Activated naive CD4-positive, alpha-beta T cell treated with anti-CD3 and anti-CD28 coated beads, Interleukin-2, amount 50 U/mL, for 24 hours (primary cell): ENCODE data around the gene GPC6.

Experiments used
- H3K27ac Mint-ChIP-seq: one replicate; pipeline ENCODE4 v1.8.0; 2021; ENCODE audit warnings: mild to moderate bottlenecking, mixed read lengths
- H3K27me3 Mint-ChIP-seq: one replicate; pipeline ENCODE4 v1.8.0; 2021; ENCODE audit warnings: mixed read lengths
- H3K36me3 Mint-ChIP-seq: one replicate; pipeline ENCODE4 v1.8.0; 2021; ENCODE audit warnings: mixed read lengths
- H3K4me1 Mint-ChIP-seq: one replicate; pipeline ENCODE4 v1.8.0; 2021; ENCODE audit warnings: mixed read lengths
- H3K4me3 Mint-ChIP-seq: one replicate; pipeline ENCODE4 v1.8.0; 2021; ENCODE audit warnings: mild to moderate bottlenecking, mixed read lengths
- H3K9me3 Mint-ChIP-seq: one replicate; pipeline ENCODE4 v1.8.0; 2021; ENCODE audit warnings: mixed read lengths

The GPC6 gene

GRCh38 chr13:94346261-94347019 is 1119.8 kb downstream of the GPC6 start:
- Mint-ChIP-seq H3K4me3 (no peak overlapping the region), H3K36me3 (no peaks in the 10 kb centered on the region), H3K4me1 (peaks cover 31% of the 10 kb centered on the region), H3K27ac (peak overlapping the region; percentile 82), H3K9me3 (no peaks in the 10 kb centered on the region), H3K27me3 (no peaks in the 10 kb centered on the region)

GRCh38 chr13:94351292-94351990 is 1124.8 kb downstream of the GPC6 start:
- H3K27ac Mint-ChIP-seq, result peak overlapping the region; percentile 76
- peak overlapping the region; percentile 20 for H3K4me3 Mint-ChIP-seq
- H3K9me3 Mint-ChIP-seq, result no peaks in the 10 kb centered on the region
- no peaks in the 10 kb centered on the region for H3K27me3 Mint-ChIP-seq
- peaks cover 32% of the 10 kb centered on the region for H3K4me1 Mint-ChIP-seq
- H3K36me3 Mint-ChIP-seq, result no peaks in the 10 kb centered on the region

GRCh38 chr13:94352057-94352456 is 1125.5 kb downstream of the GPC6 start:
- Mint-ChIP-seq H3K36me3 (no peaks in the 10 kb centered on the region), H3K9me3 (no peaks in the 10 kb centered on the region), H3K4me1 (peaks cover 25% of the 10 kb centered on the region), H3K4me3 (no peak overlapping the region), H3K27me3 (no peaks in the 10 kb centered on the region), H3K27ac (peak overlapping the region; percentile 42)

- Mint-ChIP-seq H3K27me3 (no peaks in the 10 kb centered on the region), H3K9me3 (no peaks in the 10 kb centered on the region), H3K36me3 (no peaks in the 10 kb centered on the region), H3K4me1 (peaks cover 22% of the 10 kb centered on the region), H3K27ac (no peak overlapping the region), H3K4me3 (no peak overlapping the region)
Observed at GRCh38 chr13:94353167-94353710, 1126.6 kb downstream of the GPC6 start.

GRCh38 chr13:94359875-94360274 is 1133.3 kb downstream of the GPC6 start:
- Mint-ChIP-seq H3K4me1 (peaks cover 12% of the 10 kb centered on the region), H3K36me3 (no peaks in the 10 kb centered on the region), H3K4me3 (no peak overlapping the region), H3K9me3 (no peaks in the 10 kb centered on the region), H3K27ac (no peak overlapping the region), H3K27me3 (no peaks in the 10 kb centered on the region)

- no peaks in the 10 kb centered on the region for H3K36me3 Mint-ChIP-seq
- H3K4me1 Mint-ChIP-seq, result peaks cover 12% of the 10 kb centered on the region
- no peaks in the 10 kb centered on the region for H3K9me3 Mint-ChIP-seq
- H3K27me3 Mint-ChIP-seq, result no peaks in the 10 kb centered on the region
- H3K27ac Mint-ChIP-seq, result peak overlapping the region; percentile 63
- H3K4me3 Mint-ChIP-seq, result no peak overlapping the region
Observed at GRCh38 chr13:94362411-94362909, 1135.9 kb downstream of the GPC6 start.

- Mint-ChIP-seq H3K27me3 (peaks cover 3% of the 10 kb centered on the region), H3K36me3 (no peaks in the 10 kb centered on the region), H3K4me3 (no peak overlapping the region), H3K9me3 (no peaks in the 10 kb centered on the region), H3K4me1 (peaks cover 9% of the 10 kb centered on the region), H3K27ac (no peak overlapping the region)
Observed at GRCh38 chr13:94366677-94367076, 1140.1 kb downstream of the GPC6 start.

GRCh38 chr13:94369972-94370436 is 1143.4 kb downstream of the GPC6 start:
- Mint-ChIP-seq H3K36me3 (no peaks in the 10 kb centered on the region), H3K27ac (no peak overlapping the region), H3K9me3 (no peaks in the 10 kb centered on the region), H3K27me3 (peaks cover 3% of the 10 kb centered on the region), H3K4me1 (no peaks in the 10 kb centered on the region), H3K4me3 (no peak overlapping the region)

- H3K4me1 Mint-ChIP-seq, result no peaks in the 10 kb centered on the region
- H3K27ac Mint-ChIP-seq, result no peak overlapping the region
- H3K9me3 Mint-ChIP-seq, result no peaks in the 10 kb centered on the region
- H3K27me3 Mint-ChIP-seq, result peaks cover 3% of the 10 kb centered on the region
- no peaks in the 10 kb centered on the region for H3K36me3 Mint-ChIP-seq
- H3K4me3 Mint-ChIP-seq, result no peak overlapping the region
Observed at GRCh38 chr13:94371855-94372254, 1145.2 kb downstream of the GPC6 start.

GRCh38 chr13:94382517-94382916 is 1155.9 kb downstream of the GPC6 start:
- H3K36me3 Mint-ChIP-seq, result no peaks in the 10 kb centered on the region
- H3K4me1 Mint-ChIP-seq, result peaks cover 10% of the 10 kb centered on the region
- peaks cover 1% of the 10 kb centered on the region for H3K27me3 Mint-ChIP-seq
- H3K27ac Mint-ChIP-seq, result no peak overlapping the region
- no peak overlapping the region for H3K4me3 Mint-ChIP-seq
- no peaks in the 10 kb centered on the region for H3K9me3 Mint-ChIP-seq

- no peaks in the 10 kb centered on the region for H3K36me3 Mint-ChIP-seq
- H3K4me1 Mint-ChIP-seq, result peaks cover 10% of the 10 kb centered on the region
- peaks cover 1% of the 10 kb centered on the region for H3K27me3 Mint-ChIP-seq
- H3K9me3 Mint-ChIP-seq, result no peaks in the 10 kb centered on the region
- no peak overlapping the region for H3K4me3 Mint-ChIP-seq
- H3K27ac Mint-ChIP-seq, result no peak overlapping the region
Observed at GRCh38 chr13:94382960-94383359, 1156.4 kb downstream of the GPC6 start.

GRCh38 chr13:94384231-94384905 is 1157.8 kb downstream of the GPC6 start:
- peaks cover 10% of the 10 kb centered on the region for H3K4me1 Mint-ChIP-seq
- no peak overlapping the region for H3K27ac Mint-ChIP-seq
- H3K36me3 Mint-ChIP-seq, result no peaks in the 10 kb centered on the region
- no peaks in the 10 kb centered on the region for H3K9me3 Mint-ChIP-seq
- H3K27me3 Mint-ChIP-seq, result peaks cover 1% of the 10 kb centered on the region
- H3K4me3 Mint-ChIP-seq, result no peak overlapping the region

- no peak overlapping the region for H3K27ac Mint-ChIP-seq
- no peaks in the 10 kb centered on the region for H3K9me3 Mint-ChIP-seq
- H3K4me1 Mint-ChIP-seq, result peaks cover 10% of the 10 kb centered on the region
- H3K4me3 Mint-ChIP-seq, result no peak overlapping the region
- no peaks in the 10 kb centered on the region for H3K36me3 Mint-ChIP-seq
- no peaks in the 10 kb centered on the region for H3K27me3 Mint-ChIP-seq
Observed at GRCh38 chr13:94387047-94387446, 1160.4 kb downstream of the GPC6 start.

- H3K27ac Mint-ChIP-seq, result no peak overlapping the region
- no peaks in the 10 kb centered on the region for H3K36me3 Mint-ChIP-seq
- peaks cover 10% of the 10 kb centered on the region for H3K4me1 Mint-ChIP-seq
- no peaks in the 10 kb centered on the region for H3K9me3 Mint-ChIP-seq
- H3K27me3 Mint-ChIP-seq, result no peaks in the 10 kb centered on the region
- no peak overlapping the region for H3K4me3 Mint-ChIP-seq
Observed at GRCh38 chr13:94389604-94390351, 1163.2 kb downstream of the GPC6 start.

GRCh38 chr13:94390881-94391280 is 1164.3 kb downstream of the GPC6 start:
- no peaks in the 10 kb centered on the region for H3K36me3 Mint-ChIP-seq
- H3K4me1 Mint-ChIP-seq, result peaks cover 10% of the 10 kb centered on the region
- H3K27ac Mint-ChIP-seq, result no peak overlapping the region
- no peaks in the 10 kb centered on the region for H3K27me3 Mint-ChIP-seq
- no peak overlapping the region for H3K4me3 Mint-ChIP-seq
- H3K9me3 Mint-ChIP-seq, result no peaks in the 10 kb centered on the region
